Stomach (tissue), 9 donors: ENCODE results near the gene TRIM25. TPM values are rescaled to one million over a fixed set of nuclear protein-coding genes. Genes with fewer than 3 reads are reported as not detected.
A peak's percentile ranks its signal among the peaks of the same experiment; 100 is the strongest.

Source experiments
- DNase-seq, 2 donors: peaks; one replicate each; pipeline versions ENCODE4 v3.0.0 to v3.0.0-alpha.2; 2013 to 2019
- H3K27ac ChIP-seq, 5 donors: fragments of 200-600 bp in 4 of 5; sonication (generic) in 4 of 5; one replicate each; pipeline ENCODE4 v1.5.1; 2013 to 2019; ENCODE audit warnings: mild to moderate bottlenecking in 1 of 5, moderate library complexity in 1 of 5
- H3K27me3 ChIP-seq, 3 donors: fragments of 200-600 bp; sonication (generic); one replicate each; pipeline ENCODE4 v1.5.1; 2017 to 2019; ENCODE audit warnings: mixed run types in 1 of 3
- H3K36me3 ChIP-seq, 4 donors: fragments of 200-600 bp; sonication (generic); 1 replicate in 3 of 4; 2 replicates in 1 of 4; pipeline ENCODE4 v1.5.1; 2016 to 2019
- H3K4me1 ChIP-seq, 4 donors: fragments of 200-600 bp; sonication (generic); one replicate each; pipeline ENCODE4 v1.5.1; 2016 to 2019
- H3K4me3 ChIP-seq, 4 donors: fragments of 200-600 bp; sonication (generic) in 3 of 4; one replicate each; pipeline ENCODE4 v1.5.1; 2016 to 2019; ENCODE audit warnings: mild to moderate bottlenecking in 1 of 4
- H3K9me3 ChIP-seq, 4 donors: fragments of 200-600 bp; sonication (generic); one replicate each; pipeline ENCODE4 v1.5.1; 2016 to 2019
- EP300 ChIP-seq: sonication (generic); formaldehyde crosslinking; IDR thresholded peaks from one replicate; pipeline ENCODE4 v1.6.1; 2017; ENCODE audit warnings: antibody characterized with exemption
- POLR2A ChIP-seq, 4 donors: fragments of 450-650 bp; IDR thresholded peaks; one replicate each; pipeline ENCODE4 v1.6.1; 2016; ENCODE audit warnings: antibody characterized with exemption in 4 of 4, control low read depth in 2 of 4, mild to moderate bottlenecking in 1 of 4, moderate library complexity in 1 of 4
- POLR2AphosphoS5 ChIP-seq, 3 donors: sonication (generic); formaldehyde crosslinking; IDR thresholded peaks; one replicate each; pipeline ENCODE4 v1.6.1; 2016; ENCODE audit warnings: antibody characterized with exemption in 3 of 3
- WGBS, 5 donors: extraction: QIAGEN DNeasy Blood & Tissue Kit in 3 of 5; methylation state at CpG; one replicate each; pipeline versions ENCODE4 v1.1.5 to v1.1.7; 2013 to 2018; 5-methylcytosine and 5-hydroxymethylcytosine counted together
- intact Hi-C: fragments of 100-400 bp; cut with DNase I; formaldehyde crosslinking; loops from one replicate; pipeline ENCODE4 v1.15.1; 2023; ENCODE audit warnings: low total_unique reads
- polyA plus RNA-seq, 3 donors: library from polyadenylated mRNA; stranded (reverse); fragments of 200-250 nt; gene quantifications; one replicate each; pipeline ENCODE4 v1.2.3, GENCODE V29; 2013
- total RNA-seq, 5 donors: library from RNA; depleted of rRNA; stranded (reverse); fragments of >200 nt; gene quantifications; one replicate each; pipeline versions ENCODE4 v1.1.0 to v1.2.3, GENCODE V29; 2014 to 2016
- TF ChIP-seq, protein P1 (sequence below), 7 experiments: fragments of 450-650 bp in 4 of 7; fragments of 200-600 bp in 3 of 7; sonication (generic) in 3 of 7; IDR thresholded peaks; one replicate each; pipeline ENCODE4 v1.5.1; 2016 to 2019; ENCODE audit warnings: antibody characterized with exemption in 7 of 7, control low read depth in 2 of 7, mild to moderate bottlenecking in 1 of 7
- donor health status: healthy with polysubstance abuse.
- donor health status: Bipolar disorder and iron deficiency.
- donor health status: healthy.

TRIM25 gene
- total and polyA plus RNA-seq, 8 donors, result 7.2 to 657 (median 26.6) TPM

DNA sequence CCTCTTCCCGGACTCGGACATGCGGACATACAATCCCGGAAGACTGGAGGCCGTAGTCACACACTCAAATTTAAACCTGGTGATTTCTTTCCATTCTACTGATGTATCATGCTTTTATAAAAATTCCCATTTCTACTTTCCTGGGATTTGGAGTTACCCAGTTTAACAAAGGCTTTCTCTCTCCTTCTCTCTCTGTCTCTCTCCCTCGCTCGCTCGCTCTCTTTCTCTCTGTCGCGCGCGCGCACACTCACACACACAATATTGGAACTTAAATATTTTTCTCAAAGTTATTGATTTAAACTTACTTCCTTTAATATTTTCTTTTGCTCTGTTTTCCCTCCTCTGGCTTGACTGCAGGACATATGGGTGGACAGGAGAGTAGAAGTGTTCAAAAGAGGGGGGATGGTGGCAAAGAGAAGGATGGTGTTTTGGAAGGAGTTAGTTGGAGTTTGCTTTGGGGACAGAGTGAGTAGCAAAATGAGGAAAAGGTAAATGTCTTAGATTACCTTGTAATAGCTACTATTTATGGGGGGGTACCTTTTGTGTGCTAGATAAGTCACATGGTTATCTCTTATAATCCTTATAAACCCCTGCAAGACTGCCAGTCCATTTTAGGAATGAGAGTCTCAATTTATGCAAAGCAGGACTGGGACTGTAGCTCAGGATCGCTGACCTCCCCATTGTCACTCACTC, 878 bp upstream of the TRIM25 start:
- H3K36me3 ChIP-seq, result no peaks in the 10 kb centered on the region
- H3K9me3 ChIP-seq, result no peaks in the 10 kb centered on the region
- no peak for DNase-seq
- intact Hi-C loops, result no loop called here
- peaks cover 40 to 58% (median 47%) of the 10 kb centered on the region in 4 donors for H3K4me1 ChIP-seq
- no peak for TF ChIP-seq POLR2AphosphoS5 (IDR thresholded peaks at IDR 0.05)
- TF ChIP-seq POLR2A (IDR thresholded peaks at IDR 0.05), result no peak
- no peak for TF ChIP-seq EP300
- TF ChIP-seq, protein P1, sequence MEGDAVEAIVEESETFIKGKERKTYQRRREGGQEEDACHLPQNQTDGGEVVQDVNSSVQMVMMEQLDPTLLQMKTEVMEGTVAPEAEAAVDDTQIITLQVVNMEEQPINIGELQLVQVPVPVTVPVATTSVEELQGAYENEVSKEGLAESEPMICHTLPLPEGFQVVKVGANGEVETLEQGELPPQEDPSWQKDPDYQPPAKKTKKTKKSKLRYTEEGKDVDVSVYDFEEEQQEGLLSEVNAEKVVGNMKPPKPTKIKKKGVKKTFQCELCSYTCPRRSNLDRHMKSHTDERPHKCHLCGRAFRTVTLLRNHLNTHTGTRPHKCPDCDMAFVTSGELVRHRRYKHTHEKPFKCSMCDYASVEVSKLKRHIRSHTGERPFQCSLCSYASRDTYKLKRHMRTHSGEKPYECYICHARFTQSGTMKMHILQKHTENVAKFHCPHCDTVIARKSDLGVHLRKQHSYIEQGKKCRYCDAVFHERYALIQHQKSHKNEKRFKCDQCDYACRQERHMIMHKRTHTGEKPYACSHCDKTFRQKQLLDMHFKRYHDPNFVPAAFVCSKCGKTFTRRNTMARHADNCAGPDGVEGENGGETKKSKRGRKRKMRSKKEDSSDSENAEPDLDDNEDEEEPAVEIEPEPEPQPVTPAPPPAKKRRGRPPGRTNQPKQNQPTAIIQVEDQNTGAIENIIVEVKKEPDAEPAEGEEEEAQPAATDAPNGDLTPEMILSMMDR (IDR thresholded peaks at IDR 0.05), result no peak
- 4 to 7% (median 5%) methylated on average over 14 of the region's 14 CpGs for whole genome bisulfite sequencing, 5 donors
- H3K27ac ChIP-seq, result peak overlapping the region; percentile 92 to 98 (median 94)
- H3K4me3 ChIP-seq, result peak overlapping the region; percentile 75 to 92 (median 86)
- H3K27me3 ChIP-seq, result no peaks in the 10 kb centered on the region

DNA sequence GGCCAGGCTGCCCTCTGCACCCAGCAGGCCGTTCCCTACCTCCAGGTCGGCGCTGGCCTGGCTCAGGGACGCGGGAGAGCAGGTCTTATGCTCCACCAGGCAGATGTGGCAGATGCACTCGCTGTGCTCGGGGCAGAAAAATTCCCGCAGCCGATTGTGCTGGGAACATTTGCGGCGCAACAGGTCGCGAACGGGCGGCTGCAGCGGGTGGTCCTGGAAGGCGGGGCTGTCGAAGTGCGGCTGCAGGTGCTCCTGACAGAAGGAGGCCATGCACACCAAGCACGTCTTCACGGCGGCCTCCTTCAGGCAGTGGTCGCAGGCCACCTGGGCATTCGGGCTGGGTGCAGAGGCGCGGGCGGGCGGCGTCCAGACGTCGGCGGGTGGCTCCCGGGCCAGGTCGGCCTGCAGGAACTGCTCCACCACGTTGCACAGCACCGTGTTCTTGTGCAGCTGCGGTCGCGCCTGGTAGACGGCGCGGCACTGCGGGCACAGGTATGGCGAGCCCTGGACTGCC, 439 bp downstream of the TRIM25 start:
- H3K4me1 ChIP-seq, result peaks cover 52 to 72% (median 57%) of the 10 kb centered on the region in 4 donors

DNA sequence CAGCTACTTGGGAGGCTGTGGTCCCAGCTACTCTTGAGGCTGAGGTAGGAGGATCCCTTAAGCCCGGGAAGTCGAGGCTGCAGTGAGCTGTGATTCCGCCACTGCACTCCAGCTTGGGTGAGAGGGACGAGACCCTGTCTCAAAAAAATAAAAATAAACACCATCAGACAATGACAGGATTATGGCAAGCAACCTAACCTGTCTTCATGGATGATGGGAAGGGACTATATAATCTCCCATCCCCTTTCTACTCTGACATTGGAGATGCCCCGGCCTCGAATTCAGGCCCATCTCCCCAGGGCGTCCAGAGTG, 893 bp downstream of the TRIM25 start:
- TF ChIP-seq POLR2A (IDR thresholded peaks at IDR 0.05) (no peak), POLR2AphosphoS5 (IDR thresholded peaks at IDR 0.05) (no peak), EP300 (no peak)
- TF ChIP-seq, protein P1 (IDR thresholded peaks at IDR 0.05), result no peak
- Histone ChIP-seq H3K27ac (peak overlapping the region; percentile 92 to 98 (median 94)), H3K36me3 (peaks cover 7 to 13% (median 9%) of the 10 kb centered on the region in 4 donors), H3K27me3 (no peaks in the 10 kb centered on the region), H3K4me3 (peak overlapping the region; percentile 75 to 92 (median 86)), H3K9me3 (no peaks in the 10 kb centered on the region), H3K4me1 (peaks cover 52 to 75% (median 59%) of the 10 kb centered on the region in 4 donors)
- intact Hi-C loops, result no loop called here
- 11 to 26% (median 23%) methylated on average over 7 of the region's 7 CpGs for WGBS, 5 donors
- no peak for DNase-seq

More for the DNA sequence above, 439 bp downstream of the TRIM25 start:
- no peaks in the 10 kb centered on the region for H3K9me3 ChIP-seq
- TF ChIP-seq, protein P1 (IDR thresholded peaks at IDR 0.05), result no peak
- no peak for TF ChIP-seq POLR2A (IDR thresholded peaks at IDR 0.05)
- no peak for TF ChIP-seq EP300
- no peak for TF ChIP-seq POLR2AphosphoS5 (IDR thresholded peaks at IDR 0.05)
- H3K4me3 ChIP-seq, result peak overlapping the region; percentile 75 to 92 (median 86)
- peak overlapping the region; percentile 92 to 98 (median 94) for H3K27ac ChIP-seq
- no peaks in the 10 kb centered on the region for H3K27me3 ChIP-seq
- 0 to 3% (median 0%) methylated on average over 8 to 44 of the region's 44 CpGs for WGBS, 5 donors
- no peak for DNase-seq
- intact Hi-C loops, result no loop called here
- H3K36me3 ChIP-seq, result peaks cover 2 to 8% (median 4%) of the 10 kb centered on the region in 4 donors

DNA sequence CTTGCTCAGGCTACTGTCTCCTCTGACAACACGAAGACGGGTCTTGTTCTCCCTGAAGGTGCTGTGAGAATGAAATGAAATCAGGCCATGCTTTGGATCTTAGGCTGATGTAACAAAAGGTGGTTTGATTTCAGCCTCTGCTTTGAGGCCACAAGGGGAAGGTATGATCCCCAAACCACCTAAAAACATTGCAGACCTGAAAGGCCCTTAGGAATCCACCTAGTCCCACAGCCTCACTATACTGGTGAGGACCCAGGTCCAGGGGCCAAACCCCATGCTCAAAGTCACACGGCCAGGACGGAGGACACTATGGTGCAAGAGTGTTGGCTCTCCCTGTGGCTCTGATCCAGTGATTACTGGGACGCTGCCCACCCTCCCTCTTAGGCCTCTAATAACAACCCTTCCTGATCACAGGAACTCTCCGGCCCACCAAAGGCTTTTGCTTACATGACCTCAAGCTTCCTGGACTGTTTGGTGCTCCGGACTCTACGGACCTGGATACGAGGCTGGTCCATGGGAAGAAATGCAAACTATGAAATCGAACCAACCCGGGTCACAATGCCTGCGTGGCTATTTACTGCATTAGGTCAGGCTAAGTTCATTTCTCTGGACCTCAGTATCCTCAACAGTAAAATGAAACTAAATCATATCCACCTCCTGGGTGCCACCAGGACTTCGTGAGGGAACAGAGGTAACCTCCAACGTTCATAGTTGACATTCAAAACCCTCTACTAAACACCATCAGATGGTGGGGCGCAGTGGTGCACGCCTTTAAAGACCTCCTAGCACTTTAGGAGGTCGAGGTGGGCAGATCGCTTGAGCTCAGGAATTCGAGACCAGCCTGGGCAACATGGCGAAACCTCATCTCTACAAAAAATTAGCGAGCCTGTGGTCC, 1.5 kb downstream of the TRIM25 start:
- Histone ChIP-seq H3K27ac (peak overlapping the region; percentile 14 to 98 (median 92)), H3K27me3 (no peaks in the 10 kb centered on the region), H3K9me3 (no peaks in the 10 kb centered on the region), H3K4me1 (peaks cover 52 to 81% (median 59%) of the 10 kb centered on the region in 4 donors), H3K4me3 (peak overlapping the region; percentile 75 to 92 (median 86)), H3K36me3 (peaks cover 11 to 19% (median 15%) of the 10 kb centered on the region in 4 donors)
- 15 to 38% (median 25%) methylated on average over 17 to 21 of the region's 21 CpGs for WGBS, 5 donors
- DNase-seq, result peak; percentile 14 to 32
- TF ChIP-seq POLR2A (IDR thresholded peaks at IDR 0.05) (no peak), EP300 (no peak)
- intact Hi-C loops, result no loop called here
